Measurements from ENCODE around the gene PRM1.
A peak's percentile ranks its signal among the peaks of the same experiment; 100 is the strongest.

Gene PRM1

GRCh38 chr16:11280616-11281522 lies at the start of gene PRM1:
Gene PRM1, minus strand, starts transcription at chr16:11281330. Its CDS starts 92 bp downstream, at chr16:11281238.
- H3K4me3 ChIP-seq (ENCODE audit: low read depth, low read length), result no peak within 1 kb of the TSS
- no peak for DNase-seq (ENCODE audit: low read depth)
- no peak for TF ChIP-seq CTCF (IDR thresholded peaks at IDR 0.05; ENCODE audit: low read depth, low read length, missing control alignments)

- H3K4me3 ChIP-seq (ENCODE audit: low read depth, low read length), result no peak overlapping the region
- TF ChIP-seq CTCF (IDR thresholded peaks at IDR 0.05; ENCODE audit: low read depth, low read length, missing control alignments), result no peak
- no peak for DNase-seq (ENCODE audit: low read depth)
Observed at GRCh38 chr16:11330526-11331237, 49.6 kb upstream of the PRM1 start.

- no peak for TF ChIP-seq CTCF (IDR thresholded peaks at IDR 0.05; ENCODE audit: low read depth, low read length, missing control alignments)
- DNase-seq (ENCODE audit: low read depth), result no peak
- H3K4me3 ChIP-seq (ENCODE audit: low read depth, low read length), result no peak overlapping the region
Observed at GRCh38 chr16:11329891-11330290, 48.8 kb upstream of the PRM1 start.

- peak overlapping the region; percentile 1; the same call in 1 of the 2 replicates for H3K4me3 ChIP-seq (ENCODE audit: low read depth, low read length)
- DNase-seq (ENCODE audit: low read depth), result no peak
- no peak for TF ChIP-seq CTCF (IDR thresholded peaks at IDR 0.05; ENCODE audit: low read depth, low read length, missing control alignments)
Observed at GRCh38 chr16:11329071-11329491, 48.0 kb upstream of the PRM1 start.

GRCh38 chr16:11328172-11329070 lies 47.3 kb upstream of the PRM1 start:
- peak; percentile 94 for DNase-seq (ENCODE audit: low read depth)
- peak overlapping the region; percentile 22 for H3K4me3 ChIP-seq (ENCODE audit: low read depth, low read length)
- TF ChIP-seq CTCF (IDR thresholded peaks at IDR 0.05; ENCODE audit: low read depth, low read length, missing control alignments), result no peak
